Osteocyte (in vitro differentiated cells): Measurements from ENCODE around the gene KIF1B. TPM values are rescaled to one million over a fixed set of nuclear protein-coding genes. Genes with fewer than 3 reads are reported as not detected.
"Not testable (repeated sequence)": the region's sequence is repeated elsewhere in the genome, so short reads cannot be mapped to it uniquely, and the experiment has no call there.

Experiments
- DNase-seq: peaks from one replicate; pipeline ENCODE4 v3.0.0; 2021; ENCODE audit warnings: mixed read lengths; ENCODE audit not compliant: unreplicated experiment; ENCODE audit errors: extremely low spot score
- H3K27ac Mint-ChIP-seq: one replicate; pipeline ENCODE4 v1.8.0; 2021; ENCODE audit warnings: mild to moderate bottlenecking, mixed read lengths; ENCODE audit not compliant: unreplicated experiment
- H3K27me3 Mint-ChIP-seq: one replicate; pipeline ENCODE4 v1.8.0; 2021; ENCODE audit warnings: mixed read lengths; ENCODE audit not compliant: unreplicated experiment
- H3K36me3 Mint-ChIP-seq: one replicate; pipeline ENCODE4 v1.8.0; 2021; ENCODE audit warnings: mixed read lengths; ENCODE audit not compliant: unreplicated experiment
- H3K4me1 Mint-ChIP-seq: one replicate; pipeline ENCODE4 v1.8.0; 2021; ENCODE audit warnings: mixed read lengths; ENCODE audit not compliant: unreplicated experiment
- H3K4me3 Mint-ChIP-seq: one replicate; pipeline ENCODE4 v1.8.0; 2021; ENCODE audit warnings: mild to moderate bottlenecking, moderate library complexity, mixed read lengths; ENCODE audit not compliant: unreplicated experiment
- H3K9me3 Mint-ChIP-seq: one replicate; pipeline ENCODE4 v1.8.0; 2021; ENCODE audit warnings: mixed read lengths; ENCODE audit not compliant: unreplicated experiment
- CTCF ChIP-seq: fragments of 200-600 bp; sonication (generic); IDR thresholded peaks from 2 replicates; pipeline ENCODE4 v1.5.0; 2021; ENCODE audit warnings: antibody characterized with exemption, mild to moderate bottlenecking, moderate library complexity
- total RNA-seq: library from RNA; stranded (reverse); gene quantifications from 2 replicates; pipeline ENCODE4 v1.2.1, GENCODE V29; 2021

KIF1B gene
- total RNA-seq, 1 donor from 2014 or later, result 48.9 TPM

DNA sequence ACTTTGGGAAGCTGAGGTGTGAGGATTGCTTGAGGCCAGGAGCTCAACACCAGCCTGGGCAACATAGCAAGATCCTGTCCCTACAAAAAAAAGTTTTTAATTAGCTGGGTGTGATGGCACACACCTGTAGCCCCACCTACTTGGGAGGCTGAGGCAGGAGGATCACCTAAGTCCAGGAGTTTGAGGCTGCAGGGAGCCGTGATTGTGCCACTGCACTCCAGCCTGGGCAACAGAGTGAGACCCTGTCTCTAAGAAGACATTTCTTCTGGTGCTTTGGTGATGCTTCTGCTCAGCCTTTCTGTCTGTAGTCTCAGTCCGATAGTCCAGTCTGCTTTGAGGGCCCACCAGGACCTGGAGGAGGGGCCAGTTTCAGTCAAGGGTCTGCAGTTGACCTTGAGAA, 196.8 kb downstream of the KIF1B start:
- Mint-ChIP-seq H3K36me3 (peaks cover 44% of the 10 kb centered on the region), H3K27ac (no peak overlapping the region), H3K4me1 (peaks cover 11% of the 10 kb centered on the region), H3K4me3 (no peak overlapping the region), H3K27me3 (no peaks in the 10 kb centered on the region), H3K9me3 (no peaks in the 10 kb centered on the region)
- TF ChIP-seq CTCF, result no peak
- no peak for DNase-seq

GRCh38 chr1:10415211-10415930, 205.0 kb downstream of the KIF1B start:
- Mint-ChIP-seq H3K4me1 (peaks cover 6% of the 10 kb centered on the region), H3K9me3 (no peaks in the 10 kb centered on the region), H3K36me3 (peaks cover 75% of the 10 kb centered on the region), H3K27me3 (no peaks in the 10 kb centered on the region), H3K4me3 (no peak overlapping the region), H3K27ac (peak overlapping the region; percentile 80)
- DNase-seq, result no peak
- TF ChIP-seq CTCF, result no peak

DNA sequence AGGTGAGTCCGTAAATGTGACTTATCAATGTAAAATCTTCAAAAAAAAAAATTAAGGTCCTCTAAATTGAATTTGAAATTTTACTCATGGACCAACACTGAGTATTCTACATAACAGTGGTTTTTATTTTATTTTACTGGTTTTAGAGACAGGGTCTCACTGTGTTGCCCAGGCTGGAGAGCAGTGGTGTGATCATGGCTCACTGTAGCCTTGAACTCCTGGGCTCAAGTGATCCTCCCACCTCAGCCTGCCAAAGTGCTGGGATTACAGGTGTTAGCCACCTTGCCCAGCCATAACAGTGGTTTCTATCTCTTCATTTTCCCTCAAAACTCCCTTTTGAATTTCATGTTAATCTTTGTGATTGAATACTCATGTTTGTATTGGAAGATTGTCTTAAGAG, 205.6 kb downstream of the KIF1B start:
- DNase-seq, H3K27me3 Mint-ChIP-seq, H3K9me3 Mint-ChIP-seq, H3K4me1 Mint-ChIP-seq, H3K27ac Mint-ChIP-seq, H3K4me3 Mint-ChIP-seq: not testable (repeated sequence)
- H3K36me3 Mint-ChIP-seq, result peaks cover 77% of the 10 kb centered on the region

DNA sequence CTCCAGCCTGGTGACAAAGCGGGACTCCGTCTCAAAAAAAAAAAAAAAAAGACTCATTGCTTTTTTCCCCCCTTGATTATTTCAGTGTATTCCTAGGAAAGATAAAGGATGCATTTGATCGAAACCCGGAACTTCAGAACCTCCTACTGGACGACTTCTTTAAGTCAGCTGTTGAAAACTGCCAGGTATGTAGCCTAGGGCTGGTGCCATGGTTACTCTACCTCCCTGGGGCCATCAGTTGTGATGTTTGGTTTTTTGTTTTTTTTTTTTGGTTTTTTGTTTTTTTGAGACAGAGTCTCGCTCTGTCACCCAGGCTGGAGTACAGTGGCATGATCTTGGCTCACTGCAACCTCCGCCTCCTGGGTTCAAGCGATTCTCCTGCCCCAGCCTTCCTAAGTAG, 208.4 kb downstream of the KIF1B start:
- H3K9me3 Mint-ChIP-seq, result not testable (repeated sequence)

DNA sequence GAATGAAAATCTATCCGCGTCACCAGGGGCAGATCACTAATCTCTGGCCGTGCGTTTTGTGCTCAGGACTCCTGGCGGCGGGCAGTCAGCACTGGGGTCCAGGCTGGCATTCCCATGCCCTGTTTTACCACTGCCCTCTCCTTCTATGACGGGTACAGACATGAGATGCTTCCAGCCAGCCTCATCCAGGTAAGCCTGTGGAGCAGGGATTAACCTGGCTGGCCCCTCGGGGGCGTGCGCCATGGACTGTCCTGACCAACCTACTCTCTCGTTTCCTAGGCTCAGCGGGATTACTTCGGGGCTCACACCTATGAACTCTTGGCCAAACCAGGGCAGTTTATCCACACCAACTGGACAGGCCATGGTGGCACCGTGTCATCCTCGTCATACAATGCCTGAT, 209.0 kb downstream of the KIF1B start:
- Mint-ChIP-seq H3K9me3 (no peaks in the 10 kb centered on the region), H3K36me3 (peaks cover 55% of the 10 kb centered on the region), H3K4me1 (peaks cover 14% of the 10 kb centered on the region), H3K4me3 (no peak overlapping the region), H3K27ac (no peak overlapping the region), H3K27me3 (no peaks in the 10 kb centered on the region)
- TF ChIP-seq CTCF, result no peak
- DNase-seq, result no peak

More for the DNA sequence above, 208.4 kb downstream of the KIF1B start:
- peaks cover 59% of the 10 kb centered on the region for H3K36me3 Mint-ChIP-seq
- H3K4me3 Mint-ChIP-seq, DNase-seq, H3K4me1 Mint-ChIP-seq, H3K27ac Mint-ChIP-seq, H3K27me3 Mint-ChIP-seq: not testable (repeated sequence)

GRCh38 chr1:10421637-10422036, 211.3 kb downstream of the KIF1B start:
- Mint-ChIP-seq H3K4me3 (no peak overlapping the region), H3K27me3 (no peaks in the 10 kb centered on the region), H3K9me3 (no peaks in the 10 kb centered on the region), H3K27ac (no peak overlapping the region), H3K36me3 (peaks cover 42% of the 10 kb centered on the region), H3K4me1 (peaks cover 8% of the 10 kb centered on the region)
- no peak for TF ChIP-seq CTCF
- DNase-seq, result no peak
